ENCODE results near the gene RIT2. TPM values are rescaled to one million over a fixed set of nuclear protein-coding genes. Genes with fewer than 3 reads are reported as not detected.

Gene RIT2
- total RNA-seq, 1 donor from 2014 or later, result not detected

GRCh38 chr18:43077510-43078308, 37.8 kb downstream of the RIT2 start:
- Histone ChIP-seq H3K9ac (no peak overlapping the region), H3K4me3 (no peak overlapping the region), H3K79me2 (ENCODE audit: low read depth) (no peaks in the 10 kb centered on the region), H3K27me3 (no peaks in the 10 kb centered on the region), H3K4me2 (no peak overlapping the region), H2AFZ (replicated peaks) (peak overlapping the region; percentile 32), H4K20me1 (ENCODE audit: low read depth) (no peaks in the 10 kb centered on the region), H3F3A (ENCODE audit: low read depth) (no peaks in the 10 kb centered on the region), H3K36me3 (no peaks in the 10 kb centered on the region), H3K4me1 (no peaks in the 10 kb centered on the region), H3K9me3 (ENCODE audit: low read depth) (no peaks in the 10 kb centered on the region), H3K27ac (no peak overlapping the region)
- DNase-seq (ENCODE audit: low spot score), result no peak
- H3K36me3 Mint-ChIP-seq, result no peaks in the 10 kb centered on the region
- no peak overlapping the region for H3K27ac Mint-ChIP-seq
- no peak overlapping the region for H3K4me3 Mint-ChIP-seq
- H3K27me3 Mint-ChIP-seq (ENCODE audit: insufficient read depth, low read depth), result no peaks in the 10 kb centered on the region
- H3K9me3 Mint-ChIP-seq, result no peaks in the 10 kb centered on the region
- TF ChIP-seq EZH2phosphoT487 (IDR thresholded peaks at IDR 0.05), result no peak
- TF ChIP-seq EZH2 (IDR thresholded peaks at IDR 0.05), result no peak
- TF ChIP-seq, protein P1, sequence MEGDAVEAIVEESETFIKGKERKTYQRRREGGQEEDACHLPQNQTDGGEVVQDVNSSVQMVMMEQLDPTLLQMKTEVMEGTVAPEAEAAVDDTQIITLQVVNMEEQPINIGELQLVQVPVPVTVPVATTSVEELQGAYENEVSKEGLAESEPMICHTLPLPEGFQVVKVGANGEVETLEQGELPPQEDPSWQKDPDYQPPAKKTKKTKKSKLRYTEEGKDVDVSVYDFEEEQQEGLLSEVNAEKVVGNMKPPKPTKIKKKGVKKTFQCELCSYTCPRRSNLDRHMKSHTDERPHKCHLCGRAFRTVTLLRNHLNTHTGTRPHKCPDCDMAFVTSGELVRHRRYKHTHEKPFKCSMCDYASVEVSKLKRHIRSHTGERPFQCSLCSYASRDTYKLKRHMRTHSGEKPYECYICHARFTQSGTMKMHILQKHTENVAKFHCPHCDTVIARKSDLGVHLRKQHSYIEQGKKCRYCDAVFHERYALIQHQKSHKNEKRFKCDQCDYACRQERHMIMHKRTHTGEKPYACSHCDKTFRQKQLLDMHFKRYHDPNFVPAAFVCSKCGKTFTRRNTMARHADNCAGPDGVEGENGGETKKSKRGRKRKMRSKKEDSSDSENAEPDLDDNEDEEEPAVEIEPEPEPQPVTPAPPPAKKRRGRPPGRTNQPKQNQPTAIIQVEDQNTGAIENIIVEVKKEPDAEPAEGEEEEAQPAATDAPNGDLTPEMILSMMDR (IDR thresholded peaks at IDR 0.05), result no peak
- no peaks in the 10 kb centered on the region for H3K4me1 Mint-ChIP-seq

- Histone ChIP-seq H3K27me3 (no peaks in the 10 kb centered on the region), H4K20me1 (ENCODE audit: low read depth) (no peaks in the 10 kb centered on the region), H3K27ac (no peak overlapping the region), H2AFZ (replicated peaks) (no peak overlapping the region), H3K4me2 (no peak overlapping the region), H3K9me3 (ENCODE audit: low read depth) (no peaks in the 10 kb centered on the region), H3K4me1 (no peaks in the 10 kb centered on the region), H3K36me3 (no peaks in the 10 kb centered on the region), H3K4me3 (no peak overlapping the region), H3K9ac (no peak overlapping the region), H3K79me2 (ENCODE audit: low read depth) (no peaks in the 10 kb centered on the region), H3F3A (ENCODE audit: low read depth) (no peaks in the 10 kb centered on the region)
- no peaks in the 10 kb centered on the region for H3K36me3 Mint-ChIP-seq
- H3K4me1 Mint-ChIP-seq, result no peaks in the 10 kb centered on the region
- no peak overlapping the region for H3K4me3 Mint-ChIP-seq
- H3K27ac Mint-ChIP-seq, result no peak overlapping the region
- TF ChIP-seq, protein P1 (IDR thresholded peaks at IDR 0.05), result no peak
- TF ChIP-seq EZH2 (IDR thresholded peaks at IDR 0.05), result no peak
- DNase-seq (ENCODE audit: low spot score), result no peak
- no peaks in the 10 kb centered on the region for H3K9me3 Mint-ChIP-seq
- no peaks in the 10 kb centered on the region for H3K27me3 Mint-ChIP-seq (ENCODE audit: insufficient read depth, low read depth)
Measured at GRCh38 chr18:43073771-43074170, 41.7 kb downstream of the RIT2 start.

- H3K27me3 Mint-ChIP-seq (ENCODE audit: insufficient read depth, low read depth), result no peaks in the 10 kb centered on the region
- TF ChIP-seq, protein P1 (IDR thresholded peaks at IDR 0.05), result no peak
- TF ChIP-seq EZH2phosphoT487 (IDR thresholded peaks at IDR 0.05) (no peak), EZH2 (IDR thresholded peaks at IDR 0.05) (no peak)
- no peaks in the 10 kb centered on the region for H3F3A ChIP-seq (ENCODE audit: low read depth)
- H3K9me3 ChIP-seq (ENCODE audit: low read depth), result no peaks in the 10 kb centered on the region
- peaks cover 12% of the 10 kb centered on the region for H3K4me1 Mint-ChIP-seq
- H3K79me2 ChIP-seq (ENCODE audit: low read depth), result no peaks in the 10 kb centered on the region
- no peaks in the 10 kb centered on the region for H3K36me3 Mint-ChIP-seq
- no peak overlapping the region for H3K4me2 ChIP-seq
- H3K27me3 ChIP-seq, result no peaks in the 10 kb centered on the region
- no peak overlapping the region for H2AFZ ChIP-seq (replicated peaks)
- H4K20me1 ChIP-seq (ENCODE audit: low read depth), result no peaks in the 10 kb centered on the region
- no peak overlapping the region for H3K4me3 Mint-ChIP-seq
- DNase-seq (ENCODE audit: low spot score), result no peak
- H3K9ac ChIP-seq, result no peak overlapping the region
- H3K4me1 ChIP-seq, result no peaks in the 10 kb centered on the region
- H3K4me3 ChIP-seq, result no peak overlapping the region
- H3K27ac Mint-ChIP-seq, result no peak overlapping the region
- H3K9me3 Mint-ChIP-seq, result no peaks in the 10 kb centered on the region
- H3K27ac ChIP-seq, result no peak overlapping the region
- no peaks in the 10 kb centered on the region for H3K36me3 ChIP-seq
Measured at GRCh38 chr18:43068781-43069180, 46.7 kb downstream of the RIT2 start.
